ENCODE measurements around the gene TRPM3.
"Not testable (repeated sequence)": the region's sequence is repeated elsewhere in the genome, so short reads cannot be mapped to it uniquely, and the experiment has no call there.

Gene TRPM3

GRCh38 chr9:70747261-70747718 is 374.1 kb downstream of the TRPM3 start:
- in situ Hi-C loops (cut with MboI; ENCODE audit: low pct_unique_long_range_greater_than_20kb, low sequenced_read_pairs) = no loop called here
- no peak for DNase-seq

GRCh38 chr9:70746760-70747159 is 374.7 kb downstream of the TRPM3 start:
- DNase-seq = no peak
- in situ Hi-C loops (cut with MboI; ENCODE audit: low pct_unique_long_range_greater_than_20kb, low sequenced_read_pairs) = no loop called here

GRCh38 chr9:70746316-70746715 is 375.1 kb downstream of the TRPM3 start:
- in situ Hi-C loops (cut with MboI; ENCODE audit: low pct_unique_long_range_greater_than_20kb, low sequenced_read_pairs) = no loop called here
- DNase-seq = no peak

GRCh38 chr9:70724794-70725193 is 396.6 kb downstream of the TRPM3 start:
- DNase-seq; in situ Hi-C loops (cut with MboI; ENCODE audit: low pct_unique_long_range_greater_than_20kb, low sequenced_read_pairs): not testable (repeated sequence)

GRCh38 chr9:70724025-70724424 is 397.4 kb downstream of the TRPM3 start:
- in situ Hi-C loops (cut with MboI; ENCODE audit: low pct_unique_long_range_greater_than_20kb, low sequenced_read_pairs); DNase-seq: not testable (repeated sequence)

- DNase-seq; in situ Hi-C loops (cut with MboI; ENCODE audit: low pct_unique_long_range_greater_than_20kb, low sequenced_read_pairs): not testable (repeated sequence)
Observed at GRCh38 chr9:70706797-70707196, 414.6 kb downstream of the TRPM3 start.

- no peak for DNase-seq
- in situ Hi-C loops (cut with MboI; ENCODE audit: low pct_unique_long_range_greater_than_20kb, low sequenced_read_pairs) = no loop called here
Observed at GRCh38 chr9:70701163-70701562, 420.3 kb downstream of the TRPM3 start.

- no peak for DNase-seq
- in situ Hi-C loops (cut with MboI; ENCODE audit: low pct_unique_long_range_greater_than_20kb, low sequenced_read_pairs) = no loop called here
Observed at GRCh38 chr9:70696694-70697335, 424.6 kb downstream of the TRPM3 start.

- DNase-seq = no peak
- in situ Hi-C loops (cut with MboI; ENCODE audit: low pct_unique_long_range_greater_than_20kb, low sequenced_read_pairs) = no loop called here
Observed at GRCh38 chr9:70694758-70695157, 426.7 kb downstream of the TRPM3 start.

- in situ Hi-C loops (cut with MboI; ENCODE audit: low pct_unique_long_range_greater_than_20kb, low sequenced_read_pairs) = no loop called here
- no peak for DNase-seq
Observed at GRCh38 chr9:70693186-70693585, 428.2 kb downstream of the TRPM3 start.

- DNase-seq = no peak
- in situ Hi-C loops (cut with MboI; ENCODE audit: low pct_unique_long_range_greater_than_20kb, low sequenced_read_pairs) = no loop called here
Observed at GRCh38 chr9:70692431-70692830, 429.0 kb downstream of the TRPM3 start.

GRCh38 chr9:70688704-70689103 is 432.7 kb downstream of the TRPM3 start:
- in situ Hi-C loops (cut with MboI; ENCODE audit: low pct_unique_long_range_greater_than_20kb, low sequenced_read_pairs) = no loop called here
- no peak for DNase-seq

- in situ Hi-C loops (cut with MboI; ENCODE audit: low pct_unique_long_range_greater_than_20kb, low sequenced_read_pairs) = no loop called here
Observed at GRCh38 chr9:70683841-70684240, 437.6 kb downstream of the TRPM3 start.

GRCh38 chr9:70682298-70682697 is 439.1 kb downstream of the TRPM3 start:
- no peak for DNase-seq
- in situ Hi-C loops (cut with MboI; ENCODE audit: low pct_unique_long_range_greater_than_20kb, low sequenced_read_pairs) = no loop called here

More at GRCh38 chr9:70683841-70684240, 437.6 kb downstream of the TRPM3 start:
- no peak for DNase-seq

- in situ Hi-C loops (cut with MboI; ENCODE audit: low pct_unique_long_range_greater_than_20kb, low sequenced_read_pairs) = no loop called here
- DNase-seq = no peak
Observed at GRCh38 chr9:70679845-70680244, 441.6 kb downstream of the TRPM3 start.

- in situ Hi-C loops (cut with MboI; ENCODE audit: low pct_unique_long_range_greater_than_20kb, low sequenced_read_pairs) = no loop called here
- DNase-seq = no peak
Observed at GRCh38 chr9:70678153-70678552, 443.3 kb downstream of the TRPM3 start.

GRCh38 chr9:70677055-70677735 is 444.2 kb downstream of the TRPM3 start:
- in situ Hi-C loops (cut with MboI; ENCODE audit: low pct_unique_long_range_greater_than_20kb, low sequenced_read_pairs) = no loop called here
- no peak for DNase-seq

- in situ Hi-C loops (cut with MboI; ENCODE audit: low pct_unique_long_range_greater_than_20kb, low sequenced_read_pairs) = no loop called here
- DNase-seq = no peak
Observed at GRCh38 chr9:70675868-70676370, 445.5 kb downstream of the TRPM3 start.

- in situ Hi-C loops (cut with MboI; ENCODE audit: low pct_unique_long_range_greater_than_20kb, low sequenced_read_pairs) = no loop called here
- no peak for DNase-seq
Observed at GRCh38 chr9:70673844-70674243, 447.6 kb downstream of the TRPM3 start.

- in situ Hi-C loops (cut with MboI; ENCODE audit: low pct_unique_long_range_greater_than_20kb, low sequenced_read_pairs) = no loop called here
- no peak for DNase-seq
Observed at GRCh38 chr9:70672161-70672649, 449.2 kb downstream of the TRPM3 start.
